B cell (primary cell): ENCODE measurements around the gene INTS3.

ENCODE experiments used
- CTCF ChIP-seq: fragments of 200-600 bp; IDR thresholded peaks from one replicate; pipeline ENCODE4 v1.8.0; 2022; ENCODE audit warnings: antibody characterized with exemption, mild to moderate bottlenecking
- EZH2 ChIP-seq: IDR thresholded peaks from 2 replicates; pipeline ENCODE4 v1.6.1; 2012; ENCODE audit warnings: borderline replicate concordance, low read depth, mild to moderate bottlenecking, moderate library complexity, low read length; ENCODE audit not compliant: insufficient read depth, poor library complexity, severe bottlenecking

GRCh38 chr1:153770797-153771196, 42.9 kb downstream of the INTS3 start:
- TF ChIP-seq CTCF (no peak), EZH2 (no peak)
